Hindlimb muscle (tissue), 1 donor: Measurements from ENCODE around the gene CBR3. TPM values are rescaled to one million over a fixed set of nuclear protein-coding genes. Genes with fewer than 3 reads are reported as not detected.

Experiments used
- DNase-seq: peaks from one replicate; pipeline ENCODE4 v3.0.0-alpha.2; 2013
- polyA plus RNA-seq: library from polyadenylated mRNA; unstranded; fragments of 120-200 nt; gene quantifications from one replicate; pipeline ENCODE4 v1.2.1, GENCODE V29; 2013; ENCODE audit not compliant: insufficient read length

Gene CBR3
- polyA plus RNA-seq, 1 donor = 2.1 TPM

DNA sequence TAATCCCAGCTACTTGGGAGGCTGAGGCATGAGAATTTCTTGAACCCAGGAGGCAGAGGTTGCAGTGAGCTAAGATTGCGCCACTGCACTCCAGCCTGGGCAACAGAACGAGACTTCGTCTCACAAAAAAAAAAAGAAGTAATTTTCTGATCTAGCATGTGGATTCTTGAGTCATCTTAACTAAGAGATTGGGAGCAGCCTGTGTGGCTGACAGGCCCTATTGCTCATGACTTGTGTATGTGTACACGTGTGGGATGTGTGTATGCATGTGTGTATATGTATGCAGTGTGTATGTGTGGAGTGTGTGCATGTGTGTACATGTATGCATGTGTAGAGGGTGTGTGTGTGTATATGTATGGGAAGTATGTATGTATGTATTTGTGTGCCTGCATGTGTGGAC lies 51.2 kb downstream of the CBR3 start:
- DNase-seq = no peak

DNA sequence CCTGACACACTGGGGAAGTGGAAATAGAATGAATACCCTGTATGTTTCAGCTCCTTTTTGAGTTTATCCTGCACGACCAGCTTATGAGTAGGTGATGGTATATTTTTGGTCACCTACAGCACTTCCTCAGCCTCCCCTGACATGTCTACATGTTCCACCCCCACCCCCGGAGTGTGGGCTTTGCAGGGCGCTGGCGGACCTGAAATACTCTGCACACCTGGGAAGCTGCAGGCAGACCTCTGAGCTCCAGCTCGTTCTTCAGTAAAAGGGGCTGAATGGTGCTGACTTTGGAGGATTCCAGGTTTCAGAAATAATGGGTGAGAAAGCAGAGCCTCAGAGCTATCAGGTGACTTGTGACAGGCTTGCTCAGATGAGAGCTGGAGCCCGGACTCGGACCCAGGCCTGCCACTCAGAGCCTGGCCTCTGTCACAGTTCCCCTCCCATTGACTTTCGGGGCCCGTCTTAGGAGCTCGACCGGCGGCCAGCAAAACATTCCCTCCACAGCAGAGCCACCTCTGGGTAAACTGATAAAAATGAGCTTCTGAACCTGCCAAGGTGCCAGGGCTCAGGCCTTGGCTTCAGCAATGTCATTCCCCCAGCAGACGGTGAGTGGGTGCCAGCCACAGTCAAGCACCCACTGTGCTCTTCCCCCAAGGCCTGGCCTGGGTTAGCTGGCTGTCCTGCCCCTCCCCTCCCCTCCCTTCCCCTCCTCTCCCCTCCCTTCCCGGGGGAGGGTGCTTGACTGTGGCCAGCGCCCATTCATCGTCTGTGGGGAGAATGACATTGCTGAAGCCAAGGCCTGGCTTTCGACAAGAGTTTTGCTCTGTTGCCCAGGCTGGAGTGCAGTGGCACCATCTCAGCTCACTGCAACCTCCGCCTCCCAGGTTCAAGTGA lies 51.9 kb downstream of the CBR3 start:
- DNase-seq = no peak

DNA sequence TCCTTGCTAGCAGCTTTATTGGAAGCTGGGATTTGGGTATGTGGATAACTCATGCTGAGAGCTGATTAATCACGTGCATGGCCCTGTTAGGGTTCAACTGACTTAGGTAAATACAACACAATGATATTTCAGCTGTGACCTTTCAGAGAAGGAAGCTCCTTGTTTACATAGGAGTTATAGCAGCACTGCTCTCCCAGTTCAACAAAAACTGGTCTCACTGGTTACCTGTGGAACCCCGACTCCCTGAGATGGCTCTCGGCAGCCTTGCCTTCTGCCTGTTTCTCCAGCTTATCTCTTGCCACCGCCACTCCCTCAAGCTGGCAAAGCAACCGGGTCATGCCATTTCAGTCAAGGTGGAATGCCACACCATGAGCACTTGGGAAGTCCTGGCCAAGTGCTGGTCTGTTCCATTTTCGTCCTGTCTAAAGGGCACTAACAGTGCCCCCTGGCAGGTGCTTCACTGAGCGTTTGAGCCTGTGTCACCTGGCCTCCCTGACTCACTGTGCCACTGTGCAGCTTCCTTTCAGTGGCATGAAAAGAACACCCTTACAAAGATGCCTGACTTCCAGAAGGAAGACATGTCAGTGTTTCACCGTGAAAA lies 53.3 kb downstream of the CBR3 start:
- no peak for DNase-seq

DNA sequence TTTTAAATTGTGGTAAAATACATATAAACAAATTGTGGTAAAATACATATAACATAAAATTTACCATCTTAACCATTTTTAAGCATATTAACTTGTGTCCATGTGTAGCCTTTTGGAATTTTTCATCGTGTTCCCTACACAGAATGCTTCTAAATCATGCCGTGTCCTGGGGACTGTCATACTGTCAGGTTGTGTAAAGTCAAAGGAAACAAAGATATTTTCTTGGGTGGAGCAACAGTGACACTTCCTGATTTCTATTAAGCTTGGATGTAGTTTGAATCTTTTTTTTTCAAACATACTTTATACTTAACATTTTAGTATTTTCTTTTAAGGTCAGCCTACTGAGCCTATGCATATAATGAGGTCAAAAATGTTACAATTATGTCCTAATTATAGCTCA lies 54.1 kb downstream of the CBR3 start:
- DNase-seq = no peak

DNA sequence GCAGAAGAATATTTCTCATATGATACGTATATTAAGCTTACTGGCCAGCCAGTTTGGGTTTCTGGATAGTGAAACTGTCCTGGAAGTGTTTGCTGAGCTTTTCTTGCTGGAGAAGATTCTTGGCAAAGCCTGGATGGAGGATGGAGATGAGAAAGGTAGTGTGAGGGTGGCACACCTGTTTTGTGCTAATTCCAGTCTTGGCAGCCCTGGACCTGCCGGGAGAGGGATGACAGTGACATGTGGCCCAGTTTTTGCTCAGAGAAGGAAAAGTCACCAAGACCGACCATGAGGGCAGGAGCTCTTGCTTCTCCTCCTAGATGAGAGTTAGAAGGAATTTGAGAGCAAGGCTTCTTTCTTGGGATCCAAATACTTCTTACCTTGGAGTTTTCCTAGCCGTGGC lies 55.9 kb downstream of the CBR3 start:
- DNase-seq = no peak

DNA sequence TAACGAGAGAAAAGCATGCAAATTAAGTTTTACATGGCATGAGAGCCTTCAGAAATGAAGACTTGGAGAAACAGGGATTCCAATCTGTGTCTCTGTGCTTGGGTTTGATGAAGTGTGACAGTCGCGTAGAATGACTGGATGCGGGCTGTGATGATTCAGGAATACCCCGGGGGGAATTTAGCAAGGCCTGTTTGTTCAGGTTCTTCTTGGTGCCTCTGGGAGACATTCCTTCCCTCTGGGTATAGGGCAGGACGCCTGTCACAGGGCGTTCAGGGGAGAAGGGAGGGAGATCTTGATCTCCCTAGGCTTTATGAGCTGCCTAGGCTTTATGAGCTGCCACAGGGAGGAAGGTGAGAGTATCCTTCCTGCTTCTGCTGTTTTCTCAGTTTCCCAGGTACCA lies 58.3 kb downstream of the CBR3 start:
- no peak for DNase-seq

DNA sequence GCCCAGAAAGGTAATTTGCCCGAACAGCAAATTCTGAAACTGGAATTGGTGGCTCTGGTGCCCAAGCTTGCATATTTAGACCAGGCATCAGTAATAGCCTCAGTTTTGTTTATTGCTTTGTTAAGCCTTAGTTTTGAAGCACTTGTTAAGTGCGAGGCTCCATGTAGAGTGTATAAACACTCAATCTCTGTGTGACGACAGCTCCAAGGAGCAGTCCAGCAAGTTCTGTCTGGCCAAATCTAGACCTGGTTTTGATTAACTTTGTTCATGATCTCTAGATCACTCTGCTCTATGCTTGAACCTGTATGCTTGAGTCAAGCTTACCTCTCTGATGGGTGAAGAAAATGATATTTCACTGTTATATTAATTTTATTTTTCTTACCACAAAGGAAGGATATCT lies 59.1 kb downstream of the CBR3 start:
- DNase-seq = no peak

DNA sequence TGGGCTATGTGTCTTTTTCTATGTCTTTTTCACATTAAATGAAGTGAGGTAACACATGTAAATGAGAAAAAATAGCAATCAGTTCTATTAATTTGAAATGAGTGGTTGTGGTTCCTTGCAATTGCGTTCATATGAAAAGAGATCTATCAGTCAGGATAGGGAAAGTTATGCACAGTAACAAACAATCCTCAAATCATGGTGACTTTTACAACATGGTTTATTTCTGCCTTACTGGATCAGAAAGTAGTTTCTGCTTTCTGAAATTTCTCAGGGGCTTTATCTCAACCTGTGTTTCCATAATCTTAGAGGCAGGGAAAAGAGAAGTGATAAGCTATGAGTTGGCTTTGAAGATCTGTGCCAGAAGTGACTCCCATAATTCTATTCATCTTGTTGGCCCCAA lies 60.7 kb downstream of the CBR3 start:
- DNase-seq = no peak

Other genes with a start within 250 kb of the CBR3 start
- 19.8 TPM for gene SETD4, start 74.6 kb upstream of the CBR3 start, polyA plus RNA-seq
- gene CBR1, start 65.1 kb upstream of the CBR3 start, polyA plus RNA-seq = 23.1 TPM
- gene DOP1B, start 21.7 kb downstream of the CBR3 start, polyA plus RNA-seq = 11.3 TPM
- 45.1 TPM for gene MORC3, start 185.1 kb downstream of the CBR3 start, polyA plus RNA-seq